Tibial nerve (tissue), 3 donors: ENCODE results near the gene FOSL2.

Experiments
- CTCF ChIP-seq, 5 experiments: fragments of 200-600 bp in 3 of 5; fragments of 450-650 bp in 2 of 5; sonication (generic) in 3 of 5; IDR thresholded peaks; one replicate each; pipeline ENCODE4 v1.5.1; 2016 to 2019; ENCODE audit warnings: antibody characterized with exemption in 5 of 5, mild to moderate bottlenecking in 3 of 5, moderate library complexity in 2 of 5
- POLR2A ChIP-seq, 2 donors: fragments of 450-650 bp; IDR thresholded peaks; one replicate each; pipeline ENCODE4 v1.6.1; 2017; ENCODE audit warnings: antibody characterized with exemption in 2 of 2, mild to moderate bottlenecking in 2 of 2, moderate library complexity in 2 of 2

- TF ChIP-seq CTCF (IDR thresholded peaks at IDR 0.05) (no peak), POLR2A (IDR thresholded peaks at IDR 0.05) (no peak)
These were observed 33.9 kb upstream of the FOSL2 start for GRCh38 chr2:28358668-28359201.
